GM13976 (cell line): Measurements from ENCODE around the gene ANKRD65.
"Not testable (repeated sequence)": the region's sequence is repeated elsewhere in the genome, so short reads cannot be mapped to it uniquely, and the experiment has no call there.

ENCODE experiments used
- DNase-seq: peaks from one replicate; pipeline ENCODE4 v3.0.0; 2012; ENCODE audit warnings: low spot score
- CTCF ChIP-seq: IDR thresholded peaks from 2 replicates; pipeline ENCODE4 v1.5.1; 2012; ENCODE audit warnings: borderline replicate concordance, mild to moderate bottlenecking; ENCODE audit not compliant: insufficient read depth; ENCODE audit errors: extremely low read depth, missing control alignments, control extremely low read depth
- in situ Hi-C: fragments of 300-500 bp; cut with MboI; formaldehyde crosslinking; loops from one replicate; pipeline ENCODE4 v1.12.0; 2022; ENCODE audit warnings: low sequenced_read_pairs, mixed read lengths, inconsistent platforms; ENCODE audit not compliant: unreplicated experiment

Gene ANKRD65

GRCh38 chr1:1430992-1431844, 10.1 kb upstream of the ANKRD65 start:
- in situ Hi-C loops, result no loop called here
- no peak for TF ChIP-seq CTCF
- peak; percentile 24 for DNase-seq

- TF ChIP-seq CTCF, result no peak
- no peak for DNase-seq
- in situ Hi-C loops, result no loop called here
Measured at GRCh38 chr1:1430114-1430982, 9.3 kb upstream of the ANKRD65 start.

GRCh38 chr1:1429671-1430073, 8.6 kb upstream of the ANKRD65 start:
- TF ChIP-seq CTCF, result no peak
- in situ Hi-C loops, result no loop called here
- DNase-seq, result no peak

GRCh38 chr1:1428967-1429366, 7.9 kb upstream of the ANKRD65 start:
- in situ Hi-C loops, DNase-seq: not testable (repeated sequence)

- TF ChIP-seq CTCF, result no peak
- DNase-seq, result no peak
- in situ Hi-C loops, result no loop called here
Measured at GRCh38 chr1:1428174-1428573, 7.1 kb upstream of the ANKRD65 start.

GRCh38 chr1:1427820-1428148, 6.7 kb upstream of the ANKRD65 start:
- DNase-seq, result no peak
- no peak for TF ChIP-seq CTCF
- in situ Hi-C loops, result no loop called here

GRCh38 chr1:1427106-1427819, 6.2 kb upstream of the ANKRD65 start:
- in situ Hi-C loops, result no loop called here
- peak; percentile 65 for DNase-seq
- TF ChIP-seq CTCF, result no peak
